Measurements from ENCODE around the gene PLCXD1.

PLCXD1 gene

DNA sequence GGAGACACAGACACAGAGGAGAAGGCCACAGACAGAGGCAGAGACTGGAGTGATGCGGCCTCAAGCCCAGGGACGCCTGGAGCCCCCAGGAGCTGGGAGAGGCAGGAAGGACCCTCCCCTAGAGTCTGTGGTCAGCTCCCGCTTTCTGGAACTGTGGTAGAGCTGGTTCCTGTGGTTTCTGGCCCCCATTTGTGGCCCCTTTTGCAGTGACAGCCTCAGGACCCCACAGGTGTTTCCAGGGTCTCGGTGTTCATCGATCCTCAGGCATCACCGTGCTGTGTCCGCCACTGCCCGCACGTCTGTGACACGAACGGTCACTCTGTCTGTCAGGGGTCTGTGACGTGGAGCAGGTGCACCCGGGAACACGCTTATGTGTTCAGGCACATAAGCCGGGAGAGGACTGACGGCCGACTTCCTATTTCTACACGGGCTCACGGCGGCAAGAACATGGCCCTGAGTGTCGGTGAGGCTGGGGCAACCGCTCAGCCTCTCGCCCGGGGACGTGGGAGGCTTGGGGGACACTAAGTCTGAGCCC, 29.5 kb downstream of the PLCXD1 start:
- no peak overlapping the region for H3K4me3 ChIP-seq (ENCODE audit: low read depth, low read length)
- CTCF ChIA-PET, result no interaction called here
- TF ChIP-seq, protein P1, sequence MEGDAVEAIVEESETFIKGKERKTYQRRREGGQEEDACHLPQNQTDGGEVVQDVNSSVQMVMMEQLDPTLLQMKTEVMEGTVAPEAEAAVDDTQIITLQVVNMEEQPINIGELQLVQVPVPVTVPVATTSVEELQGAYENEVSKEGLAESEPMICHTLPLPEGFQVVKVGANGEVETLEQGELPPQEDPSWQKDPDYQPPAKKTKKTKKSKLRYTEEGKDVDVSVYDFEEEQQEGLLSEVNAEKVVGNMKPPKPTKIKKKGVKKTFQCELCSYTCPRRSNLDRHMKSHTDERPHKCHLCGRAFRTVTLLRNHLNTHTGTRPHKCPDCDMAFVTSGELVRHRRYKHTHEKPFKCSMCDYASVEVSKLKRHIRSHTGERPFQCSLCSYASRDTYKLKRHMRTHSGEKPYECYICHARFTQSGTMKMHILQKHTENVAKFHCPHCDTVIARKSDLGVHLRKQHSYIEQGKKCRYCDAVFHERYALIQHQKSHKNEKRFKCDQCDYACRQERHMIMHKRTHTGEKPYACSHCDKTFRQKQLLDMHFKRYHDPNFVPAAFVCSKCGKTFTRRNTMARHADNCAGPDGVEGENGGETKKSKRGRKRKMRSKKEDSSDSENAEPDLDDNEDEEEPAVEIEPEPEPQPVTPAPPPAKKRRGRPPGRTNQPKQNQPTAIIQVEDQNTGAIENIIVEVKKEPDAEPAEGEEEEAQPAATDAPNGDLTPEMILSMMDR (IDR thresholded peaks at IDR 0.05; ENCODE audit: insufficient read depth, low read length, missing control alignments), result no peak

DNA sequence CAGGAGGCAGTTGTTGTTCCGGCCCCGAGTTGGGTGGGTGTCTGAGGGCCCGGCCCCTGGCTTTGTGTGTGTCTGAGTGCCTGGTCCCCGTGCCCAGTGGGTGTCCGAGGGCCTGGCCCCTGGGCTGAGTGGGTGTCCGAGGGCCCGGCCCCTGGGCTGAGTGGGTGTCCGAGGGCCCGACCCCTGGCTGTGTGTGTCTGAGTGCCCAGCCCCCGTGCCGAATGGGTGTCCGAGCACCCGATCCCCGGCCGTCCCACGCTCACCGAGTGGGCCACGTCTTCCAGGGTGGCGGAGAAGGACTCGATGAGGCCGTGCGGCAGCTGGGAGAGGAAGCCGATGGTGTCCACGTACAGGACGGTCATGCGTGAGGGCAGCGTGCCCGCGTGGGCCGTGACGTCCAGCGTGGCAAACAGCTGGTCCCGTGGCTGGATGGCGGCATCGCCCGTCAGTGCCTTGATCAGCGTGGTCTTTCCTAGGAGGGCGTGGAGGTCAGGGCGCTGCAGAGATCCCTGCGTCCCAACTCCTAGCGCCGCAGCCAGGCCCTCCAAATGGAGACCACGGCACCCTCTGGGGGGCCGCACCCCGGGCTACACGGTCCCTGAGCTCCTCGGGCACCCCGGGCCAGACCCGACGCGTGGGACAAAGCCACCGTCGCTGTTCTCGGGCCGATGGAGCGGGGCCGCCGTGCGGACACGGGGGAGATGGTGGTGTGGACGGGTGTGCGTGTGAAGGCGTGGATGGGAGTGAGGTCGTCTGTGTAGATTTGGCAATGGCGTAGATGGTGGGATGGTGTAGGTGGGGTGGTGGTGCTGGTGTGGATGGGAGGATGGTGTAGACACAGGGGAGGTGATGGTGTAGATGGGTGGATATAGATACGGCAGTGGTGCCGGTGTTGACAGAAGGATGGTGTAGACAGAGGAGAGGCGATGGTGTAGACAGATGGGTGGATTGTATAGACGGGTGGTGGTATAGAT, 30.3 kb downstream of the PLCXD1 start:
- POLR2A ChIA-PET, result no interaction called here
- TF ChIP-seq, protein P1 (IDR thresholded peaks at IDR 0.05; ENCODE audit: insufficient read depth, low read length, missing control alignments), result no peak
- DNase-seq (ENCODE audit: low read depth, low spot score), result no peak
- CTCF ChIA-PET, result no interaction called here
- H3K4me3 ChIP-seq (ENCODE audit: low read depth, low read length), result no peak overlapping the region

More for the DNA sequence above, 29.5 kb downstream of the PLCXD1 start:
- DNase-seq (ENCODE audit: low read depth, low spot score), result no peak
- POLR2A ChIA-PET, result no interaction called here

DNA sequence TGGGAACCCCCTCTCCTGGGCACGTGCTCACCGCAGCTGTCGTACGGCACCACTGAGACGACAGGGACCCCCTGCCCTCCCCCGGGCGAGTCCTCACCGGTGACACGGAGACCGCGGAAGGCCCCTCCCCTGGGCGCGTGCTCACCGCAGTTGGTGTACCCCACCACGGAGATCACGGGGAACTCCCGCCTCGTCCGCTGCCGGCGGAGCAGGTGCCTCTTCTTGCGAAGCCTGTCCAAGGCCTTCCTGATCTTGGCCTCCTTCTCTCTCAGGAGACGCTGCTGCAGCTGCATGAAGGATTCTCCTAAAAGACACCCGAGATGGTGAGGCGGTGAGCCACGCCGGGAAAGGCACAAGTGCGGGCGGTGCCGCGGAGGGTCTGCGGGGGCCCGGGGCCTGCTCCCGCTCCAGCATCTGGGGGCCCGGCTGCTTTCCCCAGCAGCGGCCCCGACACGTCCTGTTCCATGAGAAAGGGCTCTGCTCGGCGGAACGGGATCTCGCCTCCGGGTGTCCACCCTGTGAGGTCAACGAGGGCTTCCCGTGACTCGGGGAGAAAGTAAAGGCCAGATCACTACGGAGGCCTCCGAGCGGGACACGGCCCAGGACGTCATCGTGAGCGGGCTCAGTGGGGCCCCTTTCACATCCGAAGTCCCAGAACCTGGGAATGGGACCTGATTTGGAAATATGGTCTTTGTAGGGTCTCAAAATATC, 31.6 kb downstream of the PLCXD1 start:
- no peak for DNase-seq (ENCODE audit: low read depth, low spot score)
- no peak overlapping the region for H3K4me3 ChIP-seq (ENCODE audit: low read depth, low read length)
- TF ChIP-seq, protein P1 (IDR thresholded peaks at IDR 0.05; ENCODE audit: insufficient read depth, low read length, missing control alignments), result no peak
- CTCF ChIA-PET, result no interaction called here
- POLR2A ChIA-PET, result no interaction called here

DNA sequence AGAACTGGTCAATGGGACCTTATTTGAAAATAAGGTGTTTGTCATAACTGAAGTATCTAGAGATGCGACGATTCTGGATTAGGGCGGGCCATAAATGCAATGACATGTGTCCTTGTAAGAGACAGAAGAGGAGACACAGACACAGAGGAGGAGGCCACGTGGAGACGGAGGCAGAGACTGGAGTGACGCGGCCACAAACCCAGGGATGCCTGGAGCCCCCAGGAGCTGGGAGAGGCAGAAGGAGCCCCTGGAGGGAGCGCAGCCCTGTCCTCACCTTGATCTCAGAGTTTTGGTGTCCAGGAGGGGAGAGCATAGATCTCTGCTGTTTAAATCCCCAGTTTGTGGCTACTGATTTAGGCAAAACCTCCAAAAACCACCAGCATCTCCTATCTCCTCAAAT, 32.4 kb downstream of the PLCXD1 start:
- no peak overlapping the region for H3K4me3 ChIP-seq (ENCODE audit: low read depth, low read length)
- CTCF ChIA-PET, result no interaction called here
- TF ChIP-seq, protein P1 (IDR thresholded peaks at IDR 0.05; ENCODE audit: insufficient read depth, low read length, missing control alignments), result no peak
- no peak for DNase-seq (ENCODE audit: low read depth, low spot score)
- POLR2A ChIA-PET, result no interaction called here

DNA sequence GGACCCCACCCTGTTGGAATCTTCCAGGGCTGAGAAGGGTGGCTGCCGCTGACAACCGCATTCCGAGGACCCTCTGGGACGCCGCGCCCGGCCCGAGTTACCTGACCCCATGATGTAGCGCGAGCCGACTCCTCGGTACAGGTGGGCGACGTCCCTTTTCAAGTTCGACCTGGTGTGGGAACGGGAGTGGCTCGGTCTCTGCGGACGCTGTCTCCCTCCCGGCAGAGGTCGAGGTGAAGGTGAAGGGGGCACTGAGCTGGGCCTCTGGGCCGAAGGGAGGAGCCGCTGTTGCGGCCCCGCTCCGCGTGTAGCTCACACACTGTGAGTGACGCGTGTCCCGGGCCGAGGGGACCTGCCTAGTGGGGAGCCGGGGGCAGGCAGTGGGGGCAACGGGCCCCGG, 32.9 kb downstream of the PLCXD1 start:
- no peak overlapping the region for H3K4me3 ChIP-seq (ENCODE audit: low read depth, low read length)
- TF ChIP-seq, protein P1 (IDR thresholded peaks at IDR 0.05; ENCODE audit: insufficient read depth, low read length, missing control alignments), result no peak
- CTCF ChIA-PET, result no interaction called here
- POLR2A ChIA-PET, result no interaction called here
- no peak for DNase-seq (ENCODE audit: low read depth, low spot score)
